Retinal pigment epithelial cell (primary cell): ENCODE results near the gene APC.

ENCODE experiments used
- DNase-seq: peaks from one replicate; pipeline ENCODE4 v3.0.0-alpha.2; 2010; ENCODE audit warnings: low read depth
- H3K4me3 ChIP-seq: 2 replicates; pipeline ENCODE4 v1.5.1; 2011; ENCODE audit warnings: mild to moderate bottlenecking, low read length, control low read depth, moderate library complexity
- CTCF ChIP-seq: conservative IDR thresholded peaks from 2 replicates; pipeline ENCODE4 v1.5.1; 2011; ENCODE audit warnings: low read depth, low read length, control low read depth, inconsistent platforms

APC gene

GRCh38 chr5:112693301-112693700, 44.4 kb upstream of the APC start:
- no peak overlapping the region for H3K4me3 ChIP-seq
- no peak for DNase-seq
- TF ChIP-seq CTCF: no peak

GRCh38 chr5:112694853-112695709, 42.6 kb upstream of the APC start:
- H3K4me3 ChIP-seq: no peak overlapping the region
- TF ChIP-seq CTCF: no peak

GRCh38 chr5:112696786-112697185, 40.9 kb upstream of the APC start:
- TF ChIP-seq CTCF: no peak
- H3K4me3 ChIP-seq: no peak overlapping the region
- no peak for DNase-seq

More at GRCh38 chr5:112694853-112695709, 42.6 kb upstream of the APC start:
- peak; percentile 65 for DNase-seq

GRCh38 chr5:112697322-112697721, 40.4 kb upstream of the APC start:
- no peak for DNase-seq
- no peak for TF ChIP-seq CTCF
- H3K4me3 ChIP-seq: no peak overlapping the region

- TF ChIP-seq CTCF: no peak
- no peak for DNase-seq
- no peak overlapping the region for H3K4me3 ChIP-seq
Measured at GRCh38 chr5:112697833-112698232, 39.9 kb upstream of the APC start.

GRCh38 chr5:112703866-112704820, 33.5 kb upstream of the APC start:
- TF ChIP-seq CTCF: no peak
- no peak for DNase-seq
- no peak overlapping the region for H3K4me3 ChIP-seq
